ENCODE results near the gene NRARP. TPM values are rescaled to one million over a fixed set of nuclear protein-coding genes. Genes with fewer than 3 reads are reported as not detected.

The NRARP gene
- total and polyA plus RNA-seq, 2 experiments from 2014 or later, result 4.0 to 55.1 TPM

DNA sequence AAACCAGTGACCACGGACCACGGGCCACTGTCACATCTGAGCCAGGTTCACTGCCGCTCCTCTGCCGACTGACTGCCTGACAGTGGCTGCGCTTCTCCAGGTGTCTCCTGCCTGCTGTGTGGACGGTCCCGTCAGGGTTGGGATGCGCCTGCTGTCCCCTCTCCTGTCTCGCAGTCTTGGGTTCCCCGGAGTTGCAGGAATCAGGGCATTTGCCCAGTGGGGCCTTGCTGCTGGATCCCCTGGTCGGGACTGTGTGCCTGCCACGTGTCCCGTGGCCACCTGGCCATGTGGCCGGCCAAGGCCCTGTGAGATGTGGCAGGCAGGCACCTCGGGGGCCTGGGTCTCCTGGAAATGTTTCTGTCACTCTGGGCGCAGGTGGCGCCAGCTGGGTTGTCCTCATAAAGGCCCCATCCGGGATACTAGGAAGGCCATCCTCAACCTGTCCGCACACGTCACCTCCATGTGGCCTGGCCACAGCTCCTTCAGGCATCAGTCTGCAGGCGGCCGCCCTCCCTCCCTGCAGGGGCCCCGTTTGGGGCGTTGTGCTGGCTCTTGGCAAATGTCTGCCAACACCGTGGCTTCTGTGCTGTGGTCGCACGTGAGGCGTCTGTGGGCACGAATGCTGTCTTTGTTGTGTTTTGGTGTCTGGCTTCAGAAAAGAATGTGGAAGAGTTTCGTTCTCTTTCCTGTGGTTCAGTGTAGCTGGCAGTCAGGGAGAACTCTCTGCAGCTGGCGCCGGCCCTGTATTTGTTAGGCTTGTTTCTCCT lies 31.0 kb downstream of the NRARP start:
- Mint-ChIP-seq H3K9me3 (no peaks in the 10 kb centered on the region; the same call in 2 of the 3 replicates), H3K27ac (no peak overlapping the region), H3K36me3 (ENCODE audit: low read depth) (peaks cover 31% of the 10 kb centered on the region), H3K27me3 (ENCODE audit: insufficient read depth, low read depth, poor library complexity) (peaks cover 29% of the 10 kb centered on the region), H3K4me3 (no peak overlapping the region), H3K4me1 (peaks cover 29% of the 10 kb centered on the region)
- H4K20me1 ChIP-seq (replicated peaks; ENCODE audit: insufficient read depth), result 0 out of 2 replicates have a peak, but pooled peaks cover 9% of the 10 kb centered on the region
- H3K4me3 ChIP-seq, result no peak overlapping the region
- peaks cover 10% of the 10 kb centered on the region; the same call in 1 of the 2 replicates for H3K36me3 ChIP-seq (ENCODE audit: insufficient read depth)
- H3K4me1 ChIP-seq (ENCODE audit: insufficient read depth), result peaks cover under 1% of the 10 kb centered on the region; the same call in 1 of the 2 replicates
- no peaks in the 10 kb centered on the region for H3K27me3 ChIP-seq (ENCODE audit: insufficient read depth)
- no peak overlapping the region for H3K4me2 ChIP-seq
- H3F3A ChIP-seq (replicated peaks; ENCODE audit: low read depth), result no peaks in the 10 kb centered on the region
- DNase-seq (ENCODE audit: low spot score) (no peak), ATAC-seq (no peak)
- H2AFZ ChIP-seq, result no peak overlapping the region
- TF ChIP-seq, protein P1, sequence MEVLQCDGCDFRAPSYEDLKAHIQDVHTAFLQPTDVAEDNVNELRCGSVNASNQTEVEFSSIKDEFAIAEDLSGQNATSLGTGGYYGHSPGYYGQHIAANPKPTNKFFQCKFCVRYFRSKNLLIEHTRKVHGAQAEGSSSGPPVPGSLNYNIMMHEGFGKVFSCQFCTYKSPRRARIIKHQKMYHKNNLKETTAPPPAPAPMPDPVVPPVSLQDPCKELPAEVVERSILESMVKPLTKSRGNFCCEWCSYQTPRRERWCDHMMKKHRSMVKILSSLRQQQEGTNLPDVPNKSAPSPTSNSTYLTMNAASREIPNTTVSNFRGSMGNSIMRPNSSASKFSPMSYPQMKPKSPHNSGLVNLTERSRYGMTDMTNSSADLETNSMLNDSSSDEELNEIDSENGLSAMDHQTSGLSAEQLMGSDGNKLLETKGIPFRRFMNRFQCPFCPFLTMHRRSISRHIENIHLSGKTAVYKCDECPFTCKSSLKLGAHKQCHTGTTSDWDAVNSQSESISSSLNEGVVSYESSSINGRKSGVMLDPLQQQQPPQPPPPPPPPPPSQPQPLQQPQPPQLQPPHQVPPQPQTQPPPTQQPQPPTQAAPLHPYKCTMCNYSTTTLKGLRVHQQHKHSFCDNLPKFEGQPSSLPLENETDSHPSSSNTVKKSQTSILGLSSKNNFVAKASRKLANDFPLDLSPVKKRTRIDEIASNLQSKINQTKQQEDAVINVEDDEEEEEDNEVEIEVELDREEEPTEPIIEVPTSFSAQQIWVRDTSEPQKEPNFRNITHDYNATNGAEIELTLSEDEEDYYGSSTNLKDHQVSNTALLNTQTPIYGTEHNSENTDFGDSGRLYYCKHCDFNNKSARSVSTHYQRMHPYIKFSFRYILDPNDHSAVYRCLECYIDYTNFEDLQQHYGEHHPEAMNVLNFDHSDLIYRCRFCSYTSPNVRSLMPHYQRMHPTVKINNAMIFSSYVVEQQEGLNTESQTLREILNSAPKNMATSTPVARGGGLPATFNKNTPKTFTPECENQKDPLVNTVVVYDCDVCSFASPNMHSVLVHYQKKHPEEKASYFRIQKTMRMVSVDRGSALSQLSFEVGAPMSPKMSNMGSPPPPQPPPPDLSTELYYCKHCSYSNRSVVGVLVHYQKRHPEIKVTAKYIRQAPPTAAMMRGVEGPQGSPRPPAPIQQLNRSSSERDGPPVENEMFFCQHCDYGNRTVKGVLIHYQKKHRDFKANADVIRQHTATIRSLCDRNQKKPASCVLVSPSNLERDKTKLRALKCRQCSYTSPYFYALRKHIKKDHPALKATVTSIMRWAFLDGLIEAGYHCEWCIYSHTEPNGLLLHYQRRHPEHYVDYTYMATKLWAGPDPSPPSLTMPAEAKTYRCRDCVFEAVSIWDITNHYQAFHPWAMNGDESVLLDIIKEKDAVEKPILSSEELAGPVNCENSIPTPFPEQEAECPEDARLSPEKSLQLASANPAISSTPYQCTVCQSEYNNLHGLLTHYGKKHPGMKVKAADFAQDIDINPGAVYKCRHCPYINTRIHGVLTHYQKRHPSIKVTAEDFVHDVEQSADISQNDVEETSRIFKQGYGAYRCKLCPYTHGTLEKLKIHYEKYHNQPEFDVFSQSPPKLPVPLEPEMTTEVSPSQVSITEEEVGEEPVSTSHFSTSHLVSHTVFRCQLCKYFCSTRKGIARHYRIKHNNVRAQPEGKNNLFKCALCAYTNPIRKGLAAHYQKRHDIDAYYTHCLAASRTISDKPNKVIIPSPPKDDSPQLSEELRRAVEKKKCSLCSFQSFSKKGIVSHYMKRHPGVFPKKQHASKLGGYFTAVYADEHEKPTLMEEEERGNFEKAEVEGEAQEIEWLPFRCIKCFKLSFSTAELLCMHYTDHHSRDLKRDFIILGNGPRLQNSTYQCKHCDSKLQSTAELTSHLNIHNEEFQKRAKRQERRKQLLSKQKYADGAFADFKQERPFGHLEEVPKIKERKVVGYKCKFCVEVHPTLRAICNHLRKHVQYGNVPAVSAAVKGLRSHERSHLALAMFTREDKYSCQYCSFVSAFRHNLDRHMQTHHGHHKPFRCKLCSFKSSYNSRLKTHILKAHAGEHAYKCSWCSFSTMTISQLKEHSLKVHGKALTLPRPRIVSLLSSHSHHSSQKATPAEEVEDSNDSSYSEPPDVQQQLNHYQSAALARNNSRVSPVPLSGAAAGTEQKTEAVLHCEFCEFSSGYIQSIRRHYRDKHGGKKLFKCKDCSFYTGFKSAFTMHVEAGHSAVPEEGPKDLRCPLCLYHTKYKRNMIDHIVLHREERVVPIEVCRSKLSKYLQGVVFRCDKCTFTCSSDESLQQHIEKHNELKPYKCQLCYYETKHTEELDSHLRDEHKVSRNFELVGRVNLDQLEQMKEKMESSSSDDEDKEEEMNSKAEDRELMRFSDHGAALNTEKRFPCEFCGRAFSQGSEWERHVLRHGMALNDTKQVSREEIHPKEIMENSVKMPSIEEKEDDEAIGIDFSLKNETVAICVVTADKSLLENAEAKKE (CRISPR knock-in tag; IDR thresholded peaks at IDR 0.05), result no peak
- no peak for TF ChIP-seq EZH2phosphoT487 (IDR thresholded peaks at IDR 0.05; ENCODE audit: unreplicated experiment)
- TF ChIP-seq ZNF331 (CRISPR knock-in tag; IDR thresholded peaks at IDR 0.05; ENCODE audit: low read depth), result no peak
- no peak for TF ChIP-seq NANOG (IDR thresholded peaks at IDR 0.05; ENCODE audit: borderline replicate concordance)
- TF ChIP-seq ZNF114 (CRISPR knock-in tag; IDR thresholded peaks at IDR 0.05), result no peak
- no peak for TF ChIP-seq CTCF (conservative IDR thresholded peaks at IDR 0.05; ENCODE audit: low read depth in 2 of 2)
- no peak for TF ChIP-seq EZH2 (IDR thresholded peaks at IDR 0.05; ENCODE audit: low read depth, unreplicated experiment)
- no peak for TF ChIP-seq ETS1 (IDR thresholded peaks at IDR 0.05)
- no peak for TF ChIP-seq POLR2AphosphoS5 (IDR thresholded peaks at IDR 0.05; ENCODE audit: low read depth)
- no peak for TF ChIP-seq STAT1 (IDR thresholded peaks at IDR 0.05; ENCODE audit: unreplicated experiment)
- H3K27ac ChIP-seq (ENCODE audit: low read depth), result no peak overlapping the region; the same call in 1 of the 2 replicates
- H3K9me2 ChIP-seq (ENCODE audit: insufficient read depth), result no peaks in the 10 kb centered on the region
- no peaks in the 10 kb centered on the region for H3K79me2 ChIP-seq (replicated peaks; ENCODE audit: insufficient read depth)
